DMS53 treated with DMSO at 0.1 percent for 48 hours (cell line): ENCODE results near the gene IGSF3.
A peak's percentile ranks its signal among the peaks of the same experiment; 100 is the strongest.
"Not testable (repeated sequence)": the region's sequence is repeated elsewhere in the genome, so short reads cannot be mapped to it uniquely, and the experiment has no call there.

Experiments
- DNase-seq: peaks from one replicate; lab custom pipeline; 2025; ENCODE audit not compliant: unreplicated experiment; lab: John Stamatoyannopoulos, UW

Gene IGSF3

GRCh38 chr1:116631996-116632925 is 35.3 kb downstream of the IGSF3 start:
- DNase-seq = not testable (repeated sequence)

- DNase-seq = not testable (repeated sequence)
Observed at GRCh38 chr1:116631554-116631953, 36.0 kb downstream of the IGSF3 start.

GRCh38 chr1:116630057-116630456 is 37.5 kb downstream of the IGSF3 start:
- not testable (repeated sequence) for DNase-seq

- DNase-seq = not testable (repeated sequence)
Observed at GRCh38 chr1:116629441-116629840, 38.1 kb downstream of the IGSF3 start.

GRCh38 chr1:116628448-116628847 is 39.1 kb downstream of the IGSF3 start:
- no peak for DNase-seq

GRCh38 chr1:116627357-116627756 is 40.2 kb downstream of the IGSF3 start:
- DNase-seq = not testable (repeated sequence)

- not testable (repeated sequence) for DNase-seq
Observed at GRCh38 chr1:116626915-116627314, 40.6 kb downstream of the IGSF3 start.

- DNase-seq = not testable (repeated sequence)
Observed at GRCh38 chr1:116625155-116625554, 42.4 kb downstream of the IGSF3 start.

GRCh38 chr1:116624040-116624439 is 43.5 kb downstream of the IGSF3 start:
- DNase-seq = no peak

GRCh38 chr1:116622496-116622895 is 45.0 kb downstream of the IGSF3 start:
- DNase-seq = not testable (repeated sequence)

- not testable (repeated sequence) for DNase-seq
Observed at GRCh38 chr1:116621756-116622155, 45.8 kb downstream of the IGSF3 start.

- DNase-seq = not testable (repeated sequence)
Observed at GRCh38 chr1:116620392-116620791, 47.1 kb downstream of the IGSF3 start.

- peak; percentile 29 for DNase-seq
Observed at GRCh38 chr1:116619106-116619505, 48.4 kb downstream of the IGSF3 start.

GRCh38 chr1:116617808-116618207 is 49.7 kb downstream of the IGSF3 start:
- not testable (repeated sequence) for DNase-seq

- DNase-seq = not testable (repeated sequence)
Observed at GRCh38 chr1:116613825-116614224, 53.7 kb downstream of the IGSF3 start.

GRCh38 chr1:116609801-116610371 is 57.6 kb downstream of the IGSF3 start:
- DNase-seq = not testable (repeated sequence)

- DNase-seq = not testable (repeated sequence)
Observed at GRCh38 chr1:116608841-116609240, 58.7 kb downstream of the IGSF3 start.

GRCh38 chr1:116608151-116608550 is 59.4 kb downstream of the IGSF3 start:
- DNase-seq = not testable (repeated sequence)

- not testable (repeated sequence) for DNase-seq
Observed at GRCh38 chr1:116607463-116607862, 60.1 kb downstream of the IGSF3 start.

- not testable (repeated sequence) for DNase-seq
Observed at GRCh38 chr1:116606067-116606466, 61.5 kb downstream of the IGSF3 start.

GRCh38 chr1:116605315-116605714 is 62.2 kb downstream of the IGSF3 start:
- no peak for DNase-seq

GRCh38 chr1:116604408-116604807 is 63.1 kb downstream of the IGSF3 start:
- not testable (repeated sequence) for DNase-seq
